ENCODE results near the gene WNK4. TPM values are rescaled to one million over a fixed set of nuclear protein-coding genes. Genes with fewer than 3 reads are reported as not detected.

WNK4 gene
- total RNA-seq, 2 experiments from 2014 or later, result 0.47 to 0.77 TPM

GRCh38 chr17:42835732-42836131 lies 55.3 kb downstream of the WNK4 start:
- ChIA-PET CTCF (interaction anchor here (0.8 to 3.0 kb wide), 2 partner anchors 12 to 14 kb away, joined by 3 to 29 read pairs; partner anchors contain the start of gene BECN1), POLR2A (no interaction called here)
- no peak overlapping the region for H3K27ac Mint-ChIP-seq
- H3K36me3 Mint-ChIP-seq (ENCODE audit: low read depth), result peaks cover 42% of the 10 kb centered on the region
- H3K27me3 Mint-ChIP-seq, result no peaks in the 10 kb centered on the region
- H3K4me1 Mint-ChIP-seq, result peaks cover 24% of the 10 kb centered on the region
- no peaks in the 10 kb centered on the region for H3K9me3 Mint-ChIP-seq
- no peak for DNase-seq
- H3K4me3 Mint-ChIP-seq, result no peak overlapping the region

GRCh38 chr17:42841975-42842685 lies 61.7 kb downstream of the WNK4 start:
- Mint-ChIP-seq H3K4me3 (no peak overlapping the region), H3K4me1 (peaks cover 8% of the 10 kb centered on the region), H3K9me3 (no peaks in the 10 kb centered on the region), H3K27ac (no peak overlapping the region), H3K36me3 (ENCODE audit: low read depth) (peaks cover 45% of the 10 kb centered on the region), H3K27me3 (no peaks in the 10 kb centered on the region)
- ChIA-PET POLR2A (no interaction called here), CTCF (interaction anchor here (1.1 kb wide), 1 partner anchor 17 kb away, joined by 4 read pairs; no protein-coding TSS in a partner anchor)
- DNase-seq, result no peak

DNA sequence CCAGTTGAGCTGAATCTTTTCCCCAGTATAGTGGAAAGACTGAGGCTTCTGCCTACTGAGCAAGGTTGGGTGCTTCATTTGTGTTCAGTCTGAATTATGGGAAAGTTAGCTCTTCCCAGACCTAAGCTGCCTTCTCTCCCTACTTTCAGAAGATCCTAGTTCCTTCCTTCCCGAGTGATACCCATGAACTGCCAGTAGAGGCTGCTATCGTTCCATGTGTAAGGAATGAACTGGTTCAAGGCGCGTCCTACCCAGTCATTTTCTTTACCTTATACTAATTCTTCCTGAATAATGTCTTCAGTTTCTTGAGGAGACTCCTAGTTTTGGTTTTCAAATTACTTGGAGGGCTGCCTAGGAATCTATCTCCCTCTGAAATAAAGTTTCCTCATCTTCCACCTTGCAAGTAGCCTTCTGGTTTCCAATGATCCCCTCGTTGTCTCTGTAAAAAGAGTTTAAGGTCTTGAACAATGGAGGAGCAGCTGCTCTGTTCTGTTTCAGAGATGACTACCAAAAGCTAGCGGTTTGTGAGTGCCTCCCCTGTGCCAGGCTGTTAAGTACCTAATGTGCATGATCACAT lies 63.0 kb downstream of the WNK4 start:
- POLR2A ChIA-PET, result interaction anchor here (0.6 kb wide), 1 partner anchor 126 kb away, joined by 6 read pairs; no protein-coding TSS in a partner anchor
- peaks cover 8% of the 10 kb centered on the region for H3K4me1 Mint-ChIP-seq
- DNase-seq, result peak; percentile 29
- no peak overlapping the region for H3K4me3 Mint-ChIP-seq
- CTCF ChIA-PET, result interaction anchor here (0.6 to 2.0 kb wide), 5 partner anchors 10 to 154 kb away, joined by 3 to 6 read pairs (median 5); partner anchors contain the start of genes BECN1, PSME3 and RPL27
- no peaks in the 10 kb centered on the region for H3K9me3 Mint-ChIP-seq
- H3K27ac Mint-ChIP-seq, result no peak overlapping the region
- H3K27me3 Mint-ChIP-seq, result no peaks in the 10 kb centered on the region
- peaks cover 36% of the 10 kb centered on the region for H3K36me3 Mint-ChIP-seq (ENCODE audit: low read depth)

GRCh38 chr17:42844271-42844670 lies 63.9 kb downstream of the WNK4 start, which contains the start of gene AOC2:
Gene AOC2 (plus strand): TSS chr17:42844580. CDS start chr17:42844627, 47 bp downstream.
- no peak for DNase-seq
- ChIA-PET CTCF (interaction anchor here (1.8 to 2.0 kb wide), 2 partner anchors 21 to 154 kb away, joined by 5 to 6 read pairs; partner anchors contain the start of genes BECN1 and RPL27), POLR2A (interaction anchor here (1.4 kb wide), 1 partner anchor 11 kb away, joined by 3 read pairs; the partner anchor contains the start of gene PSME3)
- peaks cover 29% of the 10 kb centered on the region for H3K36me3 Mint-ChIP-seq (ENCODE audit: low read depth)
- H3K4me1 Mint-ChIP-seq, result peaks cover 8% of the 10 kb centered on the region
- H3K27ac Mint-ChIP-seq, result no peak within 1 kb of the TSS
- H3K9me3 Mint-ChIP-seq, result no peaks in the 10 kb centered on the region
- H3K27me3 Mint-ChIP-seq, result no peaks in the 10 kb centered on the region
- H3K4me3 Mint-ChIP-seq, result no peak within 1 kb of the TSS

DNA sequence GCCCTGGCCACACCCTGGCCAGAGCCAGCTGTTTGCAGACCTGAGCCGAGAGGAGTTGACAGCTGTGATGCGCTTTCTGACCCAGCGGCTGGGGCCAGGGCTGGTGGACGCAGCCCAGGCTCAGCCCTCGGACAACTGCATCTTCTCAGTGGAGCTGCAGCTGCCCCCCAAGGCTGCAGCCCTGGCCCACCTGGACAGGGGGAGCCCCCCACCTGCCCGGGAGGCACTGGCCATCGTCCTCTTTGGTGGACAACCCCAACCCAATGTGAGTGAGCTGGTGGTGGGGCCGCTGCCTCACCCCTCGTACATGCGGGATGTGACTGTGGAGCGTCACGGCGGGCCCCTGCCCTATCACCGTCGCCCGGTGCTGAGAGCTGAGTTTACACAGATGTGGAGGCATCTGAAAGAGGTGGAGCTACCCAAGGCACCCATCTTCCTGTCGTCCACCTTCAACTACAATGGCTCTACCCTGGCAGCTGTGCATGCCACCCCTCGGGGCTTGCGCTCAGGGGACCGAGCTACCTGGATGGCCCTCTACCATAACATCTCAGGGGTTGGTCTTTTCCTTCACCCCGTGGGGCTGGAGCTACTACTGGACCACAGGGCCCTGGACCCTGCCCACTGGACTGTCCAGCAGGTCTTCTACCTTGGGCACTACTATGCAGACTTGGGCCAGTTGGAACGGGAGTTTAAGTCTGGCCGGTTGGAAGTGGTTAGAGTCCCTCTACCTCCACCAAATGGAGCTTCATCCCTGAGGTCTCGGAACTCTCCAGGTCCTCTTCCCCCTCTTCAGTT lies 64.5 kb downstream of the WNK4 start:
- peaks cover 25% of the 10 kb centered on the region for H3K36me3 Mint-ChIP-seq (ENCODE audit: low read depth)
- CTCF ChIA-PET, result interaction anchor here (0.6 to 3.7 kb wide), 5 partner anchors 10 to 1064 kb away, joined by 3 to 14 read pairs (median 4); partner anchors contain the start of genes BECN1 and RPL27
- H3K9me3 Mint-ChIP-seq, result no peaks in the 10 kb centered on the region
- no peaks in the 10 kb centered on the region for H3K27me3 Mint-ChIP-seq
- H3K4me3 Mint-ChIP-seq, result no peak overlapping the region
- peaks cover 8% of the 10 kb centered on the region for H3K4me1 Mint-ChIP-seq
- H3K27ac Mint-ChIP-seq, result no peak overlapping the region
- no peak for DNase-seq
- POLR2A ChIA-PET, result interaction anchor here (0.6 to 1.4 kb wide), 2 partner anchors 11 to 72 kb away, joined by 3 read pairs; partner anchors contain the start of gene PSME3

GRCh38 chr17:42845556-42845917 lies 65.1 kb downstream of the WNK4 start:
- Mint-ChIP-seq H3K4me1 (peaks cover 8% of the 10 kb centered on the region), H3K9me3 (no peaks in the 10 kb centered on the region), H3K27me3 (no peaks in the 10 kb centered on the region), H3K27ac (no peak overlapping the region), H3K36me3 (ENCODE audit: low read depth) (peaks cover 25% of the 10 kb centered on the region), H3K4me3 (no peak overlapping the region)
- CTCF ChIA-PET, result interaction anchor here (0.6 to 3.7 kb wide), 4 partner anchors 21 to 1065 kb away, joined by 3 to 14 read pairs (median 4); partner anchors contain the start of genes BECN1 and RPL27
- no peak for DNase-seq
- POLR2A ChIA-PET, result interaction anchor here (0.6 kb wide), 1 partner anchor 72 kb away, joined by 3 read pairs; no protein-coding TSS in a partner anchor

DNA sequence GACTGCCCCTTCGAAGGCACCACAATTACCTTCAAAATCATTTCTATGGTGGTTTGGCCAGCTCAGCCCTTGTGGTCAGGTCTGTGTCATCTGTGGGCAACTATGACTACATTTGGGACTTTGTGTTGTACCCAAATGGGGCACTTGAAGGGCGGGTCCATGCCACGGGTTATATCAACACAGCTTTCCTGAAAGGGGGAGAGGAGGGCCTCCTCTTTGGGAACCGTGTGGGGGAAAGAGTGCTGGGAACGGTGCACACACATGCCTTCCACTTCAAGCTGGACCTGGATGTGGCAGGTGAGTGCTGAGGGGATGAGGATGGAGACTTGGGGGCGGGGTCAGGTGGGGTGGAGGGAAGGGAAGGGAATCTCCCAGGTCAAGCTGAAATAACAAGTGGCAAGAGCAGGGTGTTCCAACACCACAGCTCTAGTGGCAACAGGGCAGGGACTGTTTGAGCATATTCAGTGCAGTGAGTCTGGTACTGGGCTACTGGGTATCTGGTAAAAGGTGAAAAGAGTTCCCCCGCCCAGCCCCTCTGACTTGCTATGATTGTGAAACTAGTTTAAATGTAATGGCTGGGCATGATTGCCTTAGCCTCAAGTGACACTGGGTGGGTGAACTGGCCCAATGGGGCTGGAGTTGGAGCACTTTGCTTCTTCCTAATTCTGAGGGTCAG lies 65.6 kb downstream of the WNK4 start:
- H3K27me3 Mint-ChIP-seq, result no peaks in the 10 kb centered on the region
- CTCF ChIA-PET, result interaction anchor here (0.6 to 3.7 kb wide), 2 partner anchors 22 to 33 kb away, joined by 3 to 14 read pairs; partner anchors contain the start of gene BECN1
- H3K36me3 Mint-ChIP-seq (ENCODE audit: low read depth), result peaks cover 25% of the 10 kb centered on the region
- peaks cover 8% of the 10 kb centered on the region for H3K4me1 Mint-ChIP-seq
- H3K27ac Mint-ChIP-seq, result no peak overlapping the region
- no peak overlapping the region for H3K4me3 Mint-ChIP-seq
- POLR2A ChIA-PET, result interaction anchor here (0.6 kb wide), 1 partner anchor 71 kb away, joined by 3 read pairs; no protein-coding TSS in a partner anchor
- no peak for DNase-seq
- no peaks in the 10 kb centered on the region for H3K9me3 Mint-ChIP-seq

Small RNA genes lying within 50 kb of the gene (microRNA-seq; reads per million reads assigned to microRNA genes)
- not detected for gene MIR6781 (ENCODE audit: borderline microRNAs expressed, borderline replicate concordance)

Other genes starting within 250 kb of the WNK4 start
- gene NAGLU, start 244.4 kb upstream of the WNK4 start, total RNA-seq, result 10 to 100 TPM; 16.4 to 18.8 TPM
- under 1 TPM; 0.73 to 0.97 TPM for gene HSD17B1, start 227.7 kb upstream of the WNK4 start, total RNA-seq
- 10 to 100 TPM; 72.5 to 86.1 TPM for gene COASY, start 218.5 kb upstream of the WNK4 start, total RNA-seq
- 10 to 100 TPM; 56.7 to 62.3 TPM for gene MLX, start 213.5 kb upstream of the WNK4 start, total RNA-seq
- gene PSMC3IP, start 202.9 kb upstream of the WNK4 start, total RNA-seq, result 10 to 100 TPM; 17.4 to 18.5 TPM
- gene RETREG3, start 171.2 kb upstream of the WNK4 start, total RNA-seq, result 10 to 100 TPM; 60.2 to 65.9 TPM
- 10 to 100 TPM; 61.6 TPM for gene TUBG1, start 170.9 kb upstream of the WNK4 start, total RNA-seq
- gene TUBG2, start 121.3 kb upstream of the WNK4 start, total RNA-seq, result 1 to 10 TPM; 6.7 to 7.2 TPM
- 1 to 10 TPM in 1 of 2 experiments, under 1 TPM in 1; 0.85 to 1.3 TPM for gene PLEKHH3, start 103.6 kb upstream of the WNK4 start, total RNA-seq
- under 1 TPM; 0.65 to 0.87 TPM for gene CCR10, start 98.8 kb upstream of the WNK4 start, total RNA-seq
- 1 to 10 TPM in 1 of 2 experiments, under 1 TPM in 1; 0.81 to 1.0 TPM for gene CNTNAP1, start 98.1 kb upstream of the WNK4 start, total RNA-seq
- 10 to 100 TPM; 52.6 to 54.0 TPM for gene EZH1, start 35.6 kb upstream of the WNK4 start, total RNA-seq
- not detected for gene RAMP2, start 19.4 kb upstream of the WNK4 start, total RNA-seq
- 10 to 100 TPM; 51.9 to 59.4 TPM for gene VPS25, start 7.2 kb upstream of the WNK4 start, total RNA-seq
- 10 to 100 TPM; 41.2 to 45.1 TPM for gene COA3, start 18.1 kb downstream of the WNK4 start, total RNA-seq
- gene CNTD1, start 18.3 kb downstream of the WNK4 start, total RNA-seq, result not detected
- 10 to 100 TPM; 87.0 to 87.6 TPM for gene BECN1, start 43.7 kb downstream of the WNK4 start, total RNA-seq
- gene PSME3, start 52.8 kb downstream of the WNK4 start, total RNA-seq, result 100 to 1,000 TPM; 110 to 111 TPM
- 1 to 10 TPM; 1.5 to 1.9 TPM for gene AOC2, start 64.0 kb downstream of the WNK4 start, total RNA-seq
- under 1 TPM; 0.56 to 0.79 TPM for gene AOC3, start 70.6 kb downstream of the WNK4 start, total RNA-seq
- not detected for gene G6PC1, start 120.2 kb downstream of the WNK4 start, total RNA-seq
- 10 to 100 TPM; 31.4 to 43.0 TPM for gene AARSD1, start 183.8 kb downstream of the WNK4 start, total RNA-seq
- under 1 TPM; 0.12 to 0.22 TPM for gene PTGES3L, start 199.5 kb downstream of the WNK4 start, total RNA-seq
- 10 to 100 TPM; 13.0 to 14.0 TPM for gene RUNDC1, start 200.0 kb downstream of the WNK4 start, total RNA-seq
- gene RPL27, start 217.8 kb downstream of the WNK4 start, total RNA-seq, result 1,000 to 10,000 TPM; 1,014 to 1,124 TPM
- 100 to 1,000 TPM; 125 to 137 TPM for gene IFI35, start 226.2 kb downstream of the WNK4 start, total RNA-seq
- 10 to 100 TPM; 10.2 to 12.8 TPM for gene VAT1, start 241.8 kb downstream of the WNK4 start, total RNA-seq
- under 1 TPM in 1 of 2 experiments, not detected in 1; 0.05 TPM for gene RND2, start 244.6 kb downstream of the WNK4 start, total RNA-seq